Stimulated activated naive CD8-positive, alpha-beta T cell treated with anti-CD3 and anti-CD28 coated beads, Interleukin-15, Interleukin-2, amounts not matched to agents 100 ng/mL and 50 ng/mL, for 24 hours (primary cell): ENCODE results near the gene PRMT9.

ENCODE experiments used
- H3K27ac Mint-ChIP-seq: one replicate; pipeline ENCODE4 v1.8.0; 2021; ENCODE audit warnings: mild to moderate bottlenecking, mixed read lengths
- H3K27me3 Mint-ChIP-seq: one replicate; pipeline ENCODE4 v1.8.0; 2021; ENCODE audit warnings: mixed read lengths
- H3K36me3 Mint-ChIP-seq: one replicate; pipeline ENCODE4 v1.8.0; 2021; ENCODE audit warnings: low read depth, mixed read lengths
- H3K4me1 Mint-ChIP-seq: one replicate; pipeline ENCODE4 v1.8.0; 2021; ENCODE audit warnings: low read depth, mixed read lengths
- H3K4me3 Mint-ChIP-seq: one replicate; pipeline ENCODE4 v1.8.0; 2021; ENCODE audit warnings: mild to moderate bottlenecking, mixed read lengths
- H3K9me3 Mint-ChIP-seq: one replicate; pipeline ENCODE4 v1.8.0; 2021; ENCODE audit warnings: mixed read lengths

Gene PRMT9

DNA sequence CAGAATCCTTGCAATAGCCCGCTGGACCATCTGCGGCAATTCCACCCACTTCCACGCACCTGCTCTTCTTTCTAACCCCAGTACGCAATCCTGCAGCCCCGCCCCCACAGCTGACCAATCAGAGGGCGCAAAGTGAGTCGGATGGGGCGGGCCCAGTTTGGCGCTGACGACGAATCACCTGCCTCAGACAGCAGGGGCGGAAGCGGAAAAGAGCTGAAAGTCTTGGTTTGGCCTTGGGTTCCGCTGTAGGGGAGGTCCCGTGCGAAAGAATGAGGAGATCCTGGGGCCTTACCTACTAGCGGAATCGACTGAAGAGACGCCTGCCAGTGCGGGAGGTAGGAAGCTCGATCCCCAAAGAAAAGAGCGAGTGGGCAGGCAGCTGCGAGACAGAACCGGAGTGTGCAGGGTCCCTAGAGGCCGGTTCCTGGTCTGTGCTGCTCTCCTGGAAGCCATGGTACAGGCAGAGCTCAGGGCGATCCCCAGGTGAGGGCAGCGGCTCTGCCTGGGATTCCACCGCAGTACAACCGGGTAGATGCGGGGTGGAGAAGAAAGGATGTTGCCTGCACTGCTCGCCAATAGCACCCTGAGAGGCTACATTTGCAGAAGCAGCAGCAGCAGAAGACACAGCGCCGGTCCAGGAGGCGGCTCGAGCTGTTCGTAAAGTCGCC, 66.7 kb downstream of the PRMT9 start, which contains the start of gene TMEM184C:
TMEM184C (plus strand) TSS at position 225 of the 668 bp plus-strand sequence. CDS start 560 bp downstream, outside the sequence.
- H3K9me3 Mint-ChIP-seq: no peaks in the 10 kb centered on the region
- H3K36me3 Mint-ChIP-seq: peaks cover 19% of the 10 kb centered on the region
- peaks cover 11% of the 10 kb centered on the region for H3K27me3 Mint-ChIP-seq
- peak within 1 kb of the TSS; percentile 97 for H3K4me3 Mint-ChIP-seq
- H3K4me1 Mint-ChIP-seq: peaks cover 39% of the 10 kb centered on the region
- peak within 1 kb of the TSS; percentile 93 for H3K27ac Mint-ChIP-seq

DNA sequence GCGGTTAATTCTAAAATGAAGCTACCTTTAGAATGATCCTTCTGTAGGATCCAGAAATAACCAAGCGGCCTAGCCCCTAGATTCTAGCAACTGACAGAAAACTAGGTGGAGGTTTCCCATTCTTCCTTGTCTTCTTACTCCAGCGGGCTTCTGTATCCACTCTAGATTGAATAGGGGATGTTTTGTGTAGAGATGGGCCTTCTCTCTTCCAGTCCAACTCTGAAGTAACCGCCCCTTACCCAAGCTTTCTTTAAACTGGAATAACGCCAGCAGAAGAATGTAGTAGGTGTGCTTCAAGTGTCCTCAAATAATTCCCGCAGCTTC, 67.2 kb downstream of the PRMT9 start:
- peak overlapping the region; percentile 93 for H3K27ac Mint-ChIP-seq
- peaks cover 19% of the 10 kb centered on the region for H3K36me3 Mint-ChIP-seq
- H3K4me3 Mint-ChIP-seq: peak overlapping the region; percentile 97
- H3K4me1 Mint-ChIP-seq: peaks cover 39% of the 10 kb centered on the region
- H3K9me3 Mint-ChIP-seq: no peaks in the 10 kb centered on the region
- H3K27me3 Mint-ChIP-seq: peaks cover 11% of the 10 kb centered on the region

DNA sequence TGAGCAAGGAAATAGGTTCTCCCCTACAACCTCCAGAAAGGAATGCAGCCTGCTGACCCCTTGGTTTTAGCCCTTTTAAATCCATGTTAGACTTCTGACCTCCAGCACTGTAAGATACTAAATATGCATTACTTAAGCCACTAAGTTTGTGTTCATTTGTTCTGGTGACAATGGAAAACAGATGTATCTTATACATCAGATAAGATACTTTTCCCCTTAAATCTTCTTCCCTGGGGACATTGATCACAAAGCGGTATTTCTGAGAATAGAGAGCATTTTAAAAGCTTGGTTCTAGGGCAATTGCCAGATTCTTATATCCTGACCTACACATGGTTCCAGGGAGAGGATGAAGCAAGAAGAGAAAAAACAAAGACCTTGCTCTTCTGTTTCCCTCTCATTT, 73.3 kb downstream of the PRMT9 start:
- peaks cover 18% of the 10 kb centered on the region for H3K27me3 Mint-ChIP-seq
- no peaks in the 10 kb centered on the region for H3K36me3 Mint-ChIP-seq
- H3K4me3 Mint-ChIP-seq: no peak overlapping the region
- no peaks in the 10 kb centered on the region for H3K9me3 Mint-ChIP-seq
- H3K27ac Mint-ChIP-seq: no peak overlapping the region
- H3K4me1 Mint-ChIP-seq: no peaks in the 10 kb centered on the region

DNA sequence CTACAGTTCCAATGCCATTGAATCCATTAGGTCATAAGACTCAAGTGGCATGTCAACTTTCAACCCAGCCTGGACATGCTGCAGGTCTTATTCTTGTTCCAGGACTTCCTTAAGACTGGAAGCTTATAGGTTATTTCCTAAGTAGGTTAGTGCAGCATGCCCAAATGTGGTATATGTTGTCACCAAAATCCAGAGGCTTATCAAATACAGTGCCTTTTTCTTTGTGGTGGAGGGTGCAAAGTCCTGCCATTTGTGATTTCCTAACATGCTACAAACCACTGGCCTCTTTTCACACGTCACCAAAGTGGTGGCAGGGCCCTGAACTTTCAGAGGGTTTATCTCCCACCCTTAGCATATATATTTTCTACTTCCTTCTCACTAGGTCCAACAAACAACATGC, 76.5 kb downstream of the PRMT9 start:
- Mint-ChIP-seq H3K9me3 (no peaks in the 10 kb centered on the region), H3K27me3 (peaks cover 10% of the 10 kb centered on the region), H3K4me3 (no peak overlapping the region), H3K27ac (no peak overlapping the region), H3K4me1 (no peaks in the 10 kb centered on the region), H3K36me3 (no peaks in the 10 kb centered on the region)

DNA sequence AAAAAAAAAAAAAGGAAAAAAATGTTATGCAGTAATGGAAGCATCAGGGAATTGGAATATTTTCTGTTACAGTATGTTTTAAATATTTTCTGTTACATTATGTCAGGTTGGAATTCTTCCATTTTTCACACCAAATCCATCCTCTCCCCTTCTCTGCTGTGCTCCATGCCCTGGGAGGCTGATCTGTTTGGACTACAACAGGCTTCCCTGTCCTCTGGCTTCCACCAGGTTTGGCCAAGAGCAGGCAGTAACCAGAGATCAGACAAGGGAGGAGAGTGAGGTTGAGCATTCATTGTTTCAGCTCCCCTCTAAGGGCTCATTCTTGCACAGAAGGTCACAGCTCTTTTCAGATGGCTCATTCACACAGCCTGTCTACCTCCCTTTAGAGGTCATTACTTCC, 78.5 kb downstream of the PRMT9 start:
- Mint-ChIP-seq H3K4me3 (no peak overlapping the region), H3K4me1 (no peaks in the 10 kb centered on the region), H3K27me3 (peaks cover 7% of the 10 kb centered on the region), H3K36me3 (no peaks in the 10 kb centered on the region), H3K9me3 (no peaks in the 10 kb centered on the region), H3K27ac (no peak overlapping the region)

DNA sequence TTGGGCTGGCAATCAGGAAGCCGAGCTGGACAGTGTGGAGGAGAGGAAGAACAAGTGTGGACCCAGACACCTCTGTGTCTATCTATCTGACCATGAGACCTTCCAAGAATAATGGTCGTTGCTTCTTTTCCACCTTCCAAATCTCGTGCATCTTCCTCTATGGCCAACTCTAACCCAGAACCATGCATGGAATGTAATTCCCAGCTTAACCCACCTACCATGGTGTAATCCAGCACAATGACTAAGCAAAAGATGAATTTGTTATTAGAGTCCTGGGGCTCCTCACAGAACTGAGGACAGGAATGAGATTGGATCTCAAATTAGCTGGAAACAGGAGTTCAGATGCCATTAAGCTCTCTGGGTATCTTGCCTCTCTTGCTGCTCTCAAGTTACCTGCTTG, 84.2 kb downstream of the PRMT9 start:
- no peaks in the 10 kb centered on the region for H3K9me3 Mint-ChIP-seq
- H3K36me3 Mint-ChIP-seq: no peaks in the 10 kb centered on the region
- no peaks in the 10 kb centered on the region for H3K4me1 Mint-ChIP-seq
- H3K27ac Mint-ChIP-seq: no peak overlapping the region
- H3K4me3 Mint-ChIP-seq: no peak overlapping the region
- H3K27me3 Mint-ChIP-seq: no peaks in the 10 kb centered on the region

DNA sequence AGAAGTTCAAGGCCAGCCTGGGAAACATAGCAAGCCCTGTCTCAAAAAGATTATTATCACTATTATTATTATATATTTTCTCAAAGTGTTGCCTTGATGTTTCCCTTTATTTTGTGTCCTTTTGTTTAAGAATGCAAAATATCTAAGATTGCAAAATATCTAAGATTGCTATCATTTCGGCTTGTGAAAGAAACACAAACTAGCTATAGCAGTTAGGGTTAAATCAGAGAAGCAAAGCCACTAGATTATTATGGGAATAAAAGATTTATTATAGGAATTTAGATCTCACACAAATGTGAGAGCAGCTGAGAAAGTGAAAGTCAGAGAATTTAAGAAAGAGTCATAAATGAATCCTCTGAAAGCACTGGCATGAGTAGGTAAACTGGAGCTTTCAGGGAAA, 84.8 kb downstream of the PRMT9 start:
- Mint-ChIP-seq H3K4me3 (no peak overlapping the region), H3K9me3 (no peaks in the 10 kb centered on the region), H3K36me3 (no peaks in the 10 kb centered on the region), H3K27ac (no peak overlapping the region), H3K27me3 (no peaks in the 10 kb centered on the region), H3K4me1 (no peaks in the 10 kb centered on the region)

DNA sequence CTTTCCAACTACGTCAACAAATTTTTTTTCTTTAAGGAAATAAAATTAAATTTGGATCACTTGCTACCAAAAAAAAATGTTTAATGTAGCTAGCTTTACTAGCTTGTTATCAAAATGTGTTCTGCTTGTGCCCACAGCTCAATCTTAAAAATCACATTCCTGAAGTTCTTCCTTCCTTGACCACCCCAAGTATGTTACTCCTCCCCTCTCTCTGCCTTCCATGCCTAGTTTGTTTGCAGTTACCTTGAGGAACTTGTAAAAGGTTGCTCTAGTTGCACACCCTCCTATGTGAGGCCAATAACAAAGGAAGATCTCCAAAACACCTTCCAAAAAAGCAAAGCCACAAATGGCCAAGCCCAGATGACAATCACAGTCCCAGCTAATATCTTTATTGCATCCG, 86.4 kb downstream of the PRMT9 start:
- H3K27me3 Mint-ChIP-seq: no peaks in the 10 kb centered on the region
- H3K36me3 Mint-ChIP-seq: no peaks in the 10 kb centered on the region
- no peaks in the 10 kb centered on the region for H3K9me3 Mint-ChIP-seq
- no peaks in the 10 kb centered on the region for H3K4me1 Mint-ChIP-seq
- no peak overlapping the region for H3K4me3 Mint-ChIP-seq
- H3K27ac Mint-ChIP-seq: no peak overlapping the region

DNA sequence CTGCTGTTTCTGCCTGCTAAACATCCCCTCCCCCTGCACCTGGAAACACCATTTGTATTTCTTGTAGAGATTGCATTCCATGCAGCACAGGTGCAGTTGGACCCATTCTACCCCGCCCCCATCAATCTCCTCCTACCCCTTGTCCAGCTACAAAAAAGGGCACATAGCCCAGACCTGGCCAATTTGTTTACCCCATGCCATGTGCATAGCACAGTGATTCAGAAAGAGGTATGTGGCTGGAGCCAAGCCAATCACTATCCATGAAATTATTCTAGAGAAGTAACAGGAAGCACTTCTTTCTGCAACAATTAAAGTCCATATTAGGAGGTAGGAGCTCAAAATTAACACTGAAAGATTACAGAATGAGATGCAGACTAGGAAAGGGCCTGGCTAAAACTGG, 87.0 kb downstream of the PRMT9 start:
- Mint-ChIP-seq H3K4me1 (no peaks in the 10 kb centered on the region), H3K9me3 (no peaks in the 10 kb centered on the region), H3K27ac (no peak overlapping the region), H3K4me3 (no peak overlapping the region), H3K27me3 (no peaks in the 10 kb centered on the region), H3K36me3 (no peaks in the 10 kb centered on the region)

DNA sequence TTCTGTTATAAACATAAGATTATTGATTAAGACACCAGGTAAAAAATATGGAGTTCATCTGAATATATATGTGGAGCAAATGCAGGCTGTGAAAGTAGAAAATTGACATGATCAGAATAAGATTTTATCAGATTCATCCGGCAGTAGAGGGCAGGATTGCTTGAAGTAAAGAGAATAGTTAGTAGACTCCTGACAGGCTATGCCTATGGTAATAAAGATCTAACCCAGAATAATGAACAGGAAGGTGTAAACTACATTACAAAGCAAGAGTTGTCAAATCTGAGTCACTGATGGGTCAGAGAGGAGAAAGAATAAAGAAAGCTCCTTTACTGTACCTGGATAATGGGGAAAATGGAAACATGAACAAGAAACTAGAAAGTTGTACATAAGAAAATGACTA, 87.6 kb downstream of the PRMT9 start:
- Mint-ChIP-seq H3K9me3 (no peaks in the 10 kb centered on the region), H3K4me1 (no peaks in the 10 kb centered on the region), H3K36me3 (no peaks in the 10 kb centered on the region), H3K27me3 (no peaks in the 10 kb centered on the region), H3K27ac (no peak overlapping the region), H3K4me3 (no peak overlapping the region)

DNA sequence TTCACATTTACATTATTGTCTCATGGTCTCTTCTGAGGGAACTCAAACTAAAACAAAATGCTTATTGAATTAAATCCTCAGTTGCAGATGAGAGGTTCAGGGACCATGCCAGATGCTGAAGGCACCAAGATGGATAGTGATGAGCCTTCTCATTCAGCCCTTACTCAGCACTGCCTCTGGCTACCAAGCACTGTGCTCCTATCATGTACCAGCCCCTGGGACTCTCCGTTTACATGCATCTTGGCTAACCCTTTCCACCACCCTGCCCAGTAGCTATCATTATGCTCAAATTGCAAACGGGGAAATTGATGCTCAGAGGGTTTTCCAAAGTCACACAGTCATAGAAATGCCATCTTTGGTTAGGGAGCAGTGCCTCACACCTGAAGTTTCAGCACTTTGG, 89.4 kb downstream of the PRMT9 start:
- Mint-ChIP-seq H3K27ac (no peak overlapping the region), H3K27me3 (no peaks in the 10 kb centered on the region), H3K36me3 (no peaks in the 10 kb centered on the region), H3K9me3 (no peaks in the 10 kb centered on the region), H3K4me1 (no peaks in the 10 kb centered on the region), H3K4me3 (no peak overlapping the region)

DNA sequence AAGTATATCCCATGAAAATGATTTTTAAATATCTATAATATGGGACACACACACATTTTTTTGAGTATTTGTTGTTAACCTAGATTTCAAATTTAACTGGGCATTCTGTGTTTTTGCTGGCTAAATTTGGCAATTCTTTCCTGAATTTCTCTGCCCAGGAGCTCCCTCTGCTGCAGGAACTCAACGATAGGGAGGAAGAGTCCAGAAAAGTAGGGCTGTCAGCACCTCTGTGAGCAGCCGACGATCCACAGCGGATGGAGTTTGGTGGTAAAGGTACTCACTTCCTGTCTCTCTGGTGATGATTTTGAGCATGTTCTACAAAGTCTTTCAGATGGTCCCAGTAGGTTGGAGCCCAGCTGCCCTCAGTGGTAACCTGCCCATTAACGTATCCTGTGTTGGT, 89.9 kb downstream of the PRMT9 start:
- Mint-ChIP-seq H3K27ac (no peak overlapping the region), H3K4me1 (no peaks in the 10 kb centered on the region), H3K36me3 (no peaks in the 10 kb centered on the region), H3K4me3 (no peak overlapping the region), H3K27me3 (no peaks in the 10 kb centered on the region), H3K9me3 (no peaks in the 10 kb centered on the region)

DNA sequence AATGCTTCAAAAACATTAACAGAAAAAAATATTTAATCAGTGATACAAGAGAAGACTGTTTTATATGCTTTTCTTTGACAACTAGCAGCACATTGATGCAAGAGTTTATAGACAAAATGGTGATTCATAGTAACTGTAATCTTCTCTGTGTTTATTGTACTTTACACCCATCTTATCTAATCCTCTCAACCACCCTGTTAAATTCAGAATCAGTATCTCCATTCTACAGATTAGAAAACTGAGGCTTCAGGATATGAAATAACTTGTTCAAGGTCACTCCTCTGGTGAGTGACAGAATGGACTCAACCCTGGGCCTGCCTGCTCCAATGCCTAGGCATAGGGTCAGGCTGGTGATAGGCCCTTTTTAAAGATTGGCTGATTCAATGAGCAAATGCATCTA, 92.9 kb downstream of the PRMT9 start:
- H3K27me3 Mint-ChIP-seq: no peaks in the 10 kb centered on the region
- no peaks in the 10 kb centered on the region for H3K9me3 Mint-ChIP-seq
- no peak overlapping the region for H3K4me3 Mint-ChIP-seq
- no peaks in the 10 kb centered on the region for H3K36me3 Mint-ChIP-seq
- H3K4me1 Mint-ChIP-seq: no peaks in the 10 kb centered on the region
- no peak overlapping the region for H3K27ac Mint-ChIP-seq

DNA sequence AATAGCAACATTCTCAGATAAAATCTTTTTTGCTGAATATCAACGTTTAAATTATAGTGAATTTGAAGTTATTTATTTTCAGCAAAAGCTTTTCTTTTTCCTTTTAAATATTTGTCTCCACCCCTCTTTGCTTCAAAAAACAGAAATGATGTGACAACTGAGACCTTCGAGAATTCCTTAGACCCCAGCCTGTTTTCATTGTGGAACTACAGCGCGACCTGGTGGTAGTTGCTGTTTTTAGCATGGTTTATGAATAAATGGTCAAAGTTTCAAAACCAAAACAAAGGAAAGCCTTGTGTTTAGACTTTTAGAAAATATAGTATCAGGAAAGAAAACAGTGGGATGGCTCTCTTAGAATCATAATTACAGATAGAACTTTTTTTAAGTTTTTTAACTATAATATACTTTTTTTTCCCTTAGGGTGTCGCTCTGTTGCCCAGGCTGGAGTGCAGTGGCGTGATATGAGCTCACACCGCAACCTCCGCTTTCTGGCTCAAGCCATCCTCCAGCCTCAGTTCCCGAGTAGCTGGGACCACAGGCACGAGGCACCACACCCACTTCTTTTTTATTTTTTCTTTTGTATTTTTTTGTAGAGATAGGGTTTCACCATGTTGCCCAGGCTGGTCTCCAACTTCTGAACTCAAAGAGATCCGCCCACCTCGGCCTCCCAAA, 93.6 kb downstream of the PRMT9 start:
- Mint-ChIP-seq H3K4me1 (no peaks in the 10 kb centered on the region), H3K9me3 (no peaks in the 10 kb centered on the region), H3K27ac (no peak overlapping the region), H3K36me3 (no peaks in the 10 kb centered on the region), H3K4me3 (no peak overlapping the region), H3K27me3 (no peaks in the 10 kb centered on the region)

DNA sequence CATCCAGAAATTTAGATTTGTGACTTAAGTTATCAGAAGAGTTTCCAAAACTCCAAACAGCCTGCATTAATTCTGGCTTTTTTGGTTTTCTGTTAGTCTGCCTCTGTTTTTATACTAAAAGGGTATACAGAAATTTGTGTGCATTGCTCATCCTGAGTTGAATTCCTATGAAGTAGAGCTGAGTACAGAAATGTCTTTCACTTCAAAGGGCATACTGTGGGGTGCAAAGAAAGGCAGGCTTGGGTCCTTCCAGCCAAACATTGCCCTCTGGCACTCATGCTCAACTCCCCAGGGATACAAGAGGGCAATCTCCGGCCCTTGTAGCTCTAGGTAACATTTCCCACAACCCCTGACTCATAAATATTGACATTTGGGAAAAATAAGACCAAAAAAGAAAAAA, 94.4 kb downstream of the PRMT9 start:
- H3K9me3 Mint-ChIP-seq: no peaks in the 10 kb centered on the region
- no peaks in the 10 kb centered on the region for H3K27me3 Mint-ChIP-seq
- no peak overlapping the region for H3K4me3 Mint-ChIP-seq
- no peaks in the 10 kb centered on the region for H3K4me1 Mint-ChIP-seq
- H3K36me3 Mint-ChIP-seq: no peaks in the 10 kb centered on the region
- H3K27ac Mint-ChIP-seq: no peak overlapping the region
